Duodenal mucosa (tissue), 2 donors: ENCODE results near the gene C21orf58.
"Not testable (repeated sequence)": the region's sequence is repeated elsewhere in the genome, so short reads cannot be mapped to it uniquely, and the experiment has no call there.

Experiments used
- H3K27ac ChIP-seq: one replicate; pipeline ENCODE4 v1.7.0; 2013; ENCODE audit warnings: low read depth, low read length
- H3K27me3 ChIP-seq, 2 donors: one replicate each; pipeline ENCODE4 v1.7.0; 2013; ENCODE audit warnings: low read length in 2 of 2, control low read depth in 1 of 2; ENCODE audit not compliant: insufficient read depth in 2 of 2, control insufficient read depth in 1 of 2
- H3K36me3 ChIP-seq, 2 donors: one replicate each; pipeline ENCODE4 v1.7.0; 2013; ENCODE audit warnings: low read length in 2 of 2, control low read depth in 1 of 2; ENCODE audit not compliant: insufficient read depth in 2 of 2, control insufficient read depth in 1 of 2
- H3K4me1 ChIP-seq, 2 donors: one replicate each; pipeline ENCODE4 v1.7.0; 2013; ENCODE audit warnings: low read length in 2 of 2, control low read depth in 1 of 2; ENCODE audit not compliant: insufficient read depth in 2 of 2, control insufficient read depth in 1 of 2
- H3K4me3 ChIP-seq, 2 donors: one replicate each; pipeline ENCODE4 v1.7.0; 2013; ENCODE audit warnings: low read length in 2 of 2, low read depth in 1 of 2
- H3K9ac ChIP-seq, 2 donors: one replicate each; pipeline ENCODE4 v1.7.0; 2013; ENCODE audit warnings: low read length in 2 of 2, low read depth in 1 of 2
- H3K9me3 ChIP-seq, 2 donors: one replicate each; pipeline ENCODE4 v1.7.0; 2013; ENCODE audit warnings: low read length in 2 of 2, control low read depth in 1 of 2; ENCODE audit not compliant: control insufficient read depth in 1 of 2

C21orf58 gene

DNA sequence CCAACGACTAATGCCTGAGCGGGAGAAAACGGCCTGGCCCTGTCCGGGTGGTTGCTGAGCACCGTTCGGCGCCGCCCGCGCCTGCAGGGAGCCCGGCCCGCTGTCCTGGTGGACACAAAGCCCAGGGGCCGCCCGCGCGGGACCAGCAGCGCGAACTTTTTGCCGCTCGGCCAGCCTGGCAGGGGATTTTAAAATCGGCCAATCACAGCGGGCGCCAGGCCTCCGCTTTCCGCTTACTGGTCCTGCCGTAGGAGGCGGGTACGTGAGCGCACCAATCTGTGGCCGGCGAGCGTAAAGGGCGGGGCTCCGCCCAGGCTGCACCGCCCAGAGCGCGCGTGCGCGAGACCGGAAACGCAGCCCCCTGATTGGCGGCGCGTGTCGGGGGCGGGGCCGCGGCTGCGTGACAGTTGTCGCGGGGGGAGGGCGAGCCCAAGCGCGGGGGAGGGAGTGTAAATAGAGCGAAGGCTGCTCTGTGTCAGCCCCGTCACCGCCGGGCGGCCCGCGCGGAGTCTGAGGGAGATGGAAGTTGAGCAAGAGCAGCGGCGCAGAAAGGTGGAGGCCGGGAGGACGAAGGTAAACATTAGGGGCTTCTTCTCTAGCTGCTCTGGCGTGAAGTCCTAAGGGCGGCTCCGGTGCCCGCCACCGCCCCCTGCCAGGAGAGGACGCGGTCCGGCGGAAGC lies at the start of gene C21orf58, which contains the start of gene PCNT:
TSS of gene C21orf58 (minus strand) at position 161 of the 680 bp plus-strand sequence. CDS start 1,132 bp downstream, outside the sequence.
TSS of gene PCNT (plus strand) at position 447 of the 680 bp plus-strand sequence. CDS start at position 520, 73 bp downstream.
- peak within 1 kb of the TSS; percentile 96 for H3K27ac ChIP-seq
- H3K9me3 ChIP-seq: no peaks in the 10 kb centered on the region
- peak within 1 kb of the TSS; percentile 66 to 77 for H3K9ac ChIP-seq
- peaks cover 0 to 8% of the 10 kb centered on the region in 2 donors for H3K36me3 ChIP-seq
- H3K4me1 ChIP-seq: peaks cover 22 to 33% of the 10 kb centered on the region in 2 donors
- no peaks in the 10 kb centered on the region for H3K27me3 ChIP-seq
- peak within 1 kb of the TSS; percentile 74 to 84 for H3K4me3 ChIP-seq

DNA sequence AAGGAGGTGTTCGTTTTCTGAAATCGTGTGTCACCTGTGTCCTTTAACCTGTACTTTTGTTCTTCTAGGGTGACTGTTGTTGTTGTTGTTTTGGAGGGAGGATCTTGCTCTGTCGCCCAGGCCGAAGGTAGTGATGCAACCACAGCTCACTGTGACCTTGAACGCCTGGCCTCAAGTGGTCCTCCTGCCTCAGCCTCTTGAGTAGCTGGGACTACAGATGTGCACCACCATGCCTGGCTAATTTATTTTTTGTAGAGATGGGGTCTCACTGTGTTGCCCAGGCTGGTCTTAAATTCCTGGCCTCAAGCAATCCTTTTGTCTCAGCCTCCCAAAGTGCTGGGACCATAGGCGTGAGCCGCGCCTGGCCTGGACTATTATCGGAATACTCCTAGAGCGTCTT lies 49.3 kb upstream of the C21orf58 start:
- Histone ChIP-seq H3K36me3 (peaks cover 6 to 29% of the 10 kb centered on the region in 2 donors), H3K4me1 (peaks cover 0 to 11% of the 10 kb centered on the region in 2 donors)
- H3K9ac ChIP-seq, H3K9me3 ChIP-seq, H3K4me3 ChIP-seq, H3K27ac ChIP-seq, H3K27me3 ChIP-seq: not testable (repeated sequence)

DNA sequence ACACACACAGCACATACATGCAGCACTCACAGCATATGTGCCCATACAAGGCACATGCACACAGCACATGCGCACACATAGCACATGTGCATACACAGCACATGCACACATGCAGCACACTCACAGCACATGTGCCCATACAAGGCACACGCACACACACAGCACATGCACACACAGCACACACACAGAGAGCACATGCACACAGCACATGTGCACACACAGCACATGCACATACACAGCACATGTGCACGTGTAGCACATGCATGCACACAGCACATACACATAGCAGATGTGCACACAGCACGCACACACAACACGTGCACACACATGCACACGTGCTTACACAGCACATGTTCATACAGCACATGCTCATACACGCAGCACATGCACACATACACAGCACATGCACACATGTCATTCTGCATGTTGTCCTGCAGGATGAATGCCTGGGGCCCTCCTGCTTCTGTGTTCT lies 48.4 kb upstream of the C21orf58 start:
- peaks cover 6 to 33% of the 10 kb centered on the region in 2 donors for H3K36me3 ChIP-seq

DNA sequence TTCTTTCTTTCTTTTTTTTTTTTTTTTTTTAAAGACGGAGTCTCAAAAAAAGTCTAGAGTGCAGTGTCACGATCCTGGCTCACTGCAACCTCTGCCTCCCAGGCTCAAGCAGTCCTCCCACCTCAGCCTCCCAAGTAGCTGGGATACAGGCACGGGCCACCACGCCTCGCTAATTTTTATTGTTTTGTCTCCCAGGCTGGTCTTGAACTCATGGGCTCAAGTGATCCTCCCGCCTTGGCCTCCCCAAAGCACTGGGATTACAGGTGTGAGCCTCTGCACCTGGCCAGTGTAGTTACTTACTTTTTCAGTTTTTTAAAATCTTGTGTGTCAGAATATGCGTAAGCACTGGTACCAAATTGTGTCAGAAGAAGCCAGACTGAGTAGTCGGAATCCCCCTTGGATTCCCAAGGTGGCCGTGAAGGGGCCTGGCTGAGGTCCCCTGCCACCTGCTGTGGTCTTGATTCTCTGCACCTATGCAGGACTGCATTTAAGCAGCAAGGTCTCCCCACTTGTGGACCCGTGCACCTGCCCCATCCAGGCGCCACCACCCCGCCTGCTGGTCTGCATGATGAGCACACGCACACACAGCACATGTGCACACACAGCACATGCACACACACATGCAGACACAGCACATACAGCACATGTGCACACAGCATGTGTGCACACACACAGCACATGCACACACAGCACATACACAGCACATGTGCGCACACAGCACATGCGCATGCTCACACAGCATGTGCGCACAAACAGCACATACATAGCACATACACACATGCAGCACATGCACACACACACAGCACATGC lies 47.7 kb upstream of the C21orf58 start:
- Histone ChIP-seq H3K9me3 (no peaks in the 10 kb centered on the region), H3K36me3 (peaks cover 10 to 40% of the 10 kb centered on the region in 2 donors), H3K4me1 (peaks cover 0 to 11% of the 10 kb centered on the region in 2 donors), H3K27me3 (no peaks in the 10 kb centered on the region), H3K9ac (no peak overlapping the region), H3K27ac (no peak overlapping the region), H3K4me3 (no peak overlapping the region)

More for the DNA sequence above, 48.4 kb upstream of the C21orf58 start:
- Histone ChIP-seq H3K27ac (no peak overlapping the region), H3K4me3 (no peak overlapping the region), H3K9ac (no peak overlapping the region), H3K27me3 (no peaks in the 10 kb centered on the region), H3K4me1 (peaks cover 0 to 11% of the 10 kb centered on the region in 2 donors), H3K9me3 (no peaks in the 10 kb centered on the region)

DNA sequence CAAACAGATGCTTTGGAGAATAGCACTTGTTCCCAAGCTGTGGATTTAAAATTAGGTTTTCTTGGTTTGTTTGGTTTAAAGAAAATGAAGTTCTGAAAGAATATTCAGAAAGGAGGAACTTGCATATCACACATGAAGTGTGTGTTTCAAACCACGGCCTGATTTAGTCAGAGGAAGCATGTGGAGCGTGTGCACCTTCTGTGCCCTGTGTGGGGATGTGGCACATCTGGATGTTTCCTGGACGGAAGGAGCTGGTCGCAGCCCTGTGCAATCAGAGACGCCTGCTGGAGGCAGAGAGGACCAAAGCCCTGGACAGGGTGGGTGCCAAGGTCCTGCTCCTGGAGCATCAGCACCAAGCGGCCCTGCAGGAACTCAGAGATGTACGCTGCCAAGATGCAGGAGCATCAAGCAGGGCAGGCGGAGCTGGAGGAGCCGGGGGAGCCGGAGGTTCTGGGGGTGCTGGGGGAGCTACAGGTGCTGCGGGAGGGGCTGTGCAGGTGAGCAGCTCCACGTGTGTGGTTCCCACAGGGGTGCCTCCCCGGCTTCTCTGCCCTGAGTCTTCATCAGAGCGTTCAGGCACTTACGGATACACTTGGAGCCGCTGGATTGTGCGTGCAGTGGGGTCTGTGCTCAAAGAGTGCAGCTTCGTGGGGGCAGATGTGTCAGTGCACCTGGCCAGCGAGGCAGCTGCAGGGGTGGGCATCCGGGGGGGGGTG lies 46.0 kb upstream of the C21orf58 start:
- peaks cover 14 to 43% of the 10 kb centered on the region in 2 donors for H3K36me3 ChIP-seq
- no peak overlapping the region for H3K9ac ChIP-seq
- H3K9me3 ChIP-seq: no peaks in the 10 kb centered on the region
- no peaks in the 10 kb centered on the region for H3K27me3 ChIP-seq
- H3K4me1 ChIP-seq: peaks cover 0 to 11% of the 10 kb centered on the region in 2 donors
- no peak overlapping the region for H3K4me3 ChIP-seq
- no peak overlapping the region for H3K27ac ChIP-seq

DNA sequence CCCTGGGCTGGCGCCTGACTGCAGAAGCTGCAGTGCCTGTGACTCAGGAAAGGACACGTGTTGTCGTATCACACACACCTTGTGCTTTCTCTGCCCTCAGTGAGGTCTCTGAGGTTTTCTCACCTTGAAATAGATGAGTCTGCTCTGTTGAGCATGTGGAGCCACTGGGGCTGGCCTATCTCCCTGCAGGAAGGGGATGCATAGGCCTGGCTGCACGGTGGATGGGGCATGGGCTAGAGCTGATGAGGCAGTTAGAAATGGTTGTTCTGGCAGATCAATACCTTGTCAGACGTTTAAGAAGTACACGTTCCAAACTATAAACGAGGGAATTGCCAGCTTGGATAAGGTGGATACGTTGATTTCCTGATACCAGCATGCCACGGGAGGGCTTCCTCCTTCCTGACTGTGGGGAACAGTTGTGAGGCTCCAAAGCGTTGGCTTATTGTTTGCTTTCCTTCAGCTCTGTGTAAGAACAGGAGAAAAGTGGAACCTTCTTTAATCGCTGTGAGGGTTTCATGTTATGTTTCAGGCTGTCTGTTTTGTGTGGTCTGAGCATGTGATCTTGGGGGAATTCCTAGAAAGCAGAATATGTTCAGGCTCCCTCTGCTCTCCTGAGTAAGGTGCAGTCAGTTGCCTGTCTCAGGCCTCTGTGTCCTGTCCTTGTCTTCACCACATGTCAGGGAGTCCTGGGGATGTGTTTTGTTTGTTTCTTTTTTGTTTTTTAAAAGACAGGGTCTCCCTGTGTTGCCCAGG lies 45.0 kb upstream of the C21orf58 start:
- no peaks in the 10 kb centered on the region for H3K27me3 ChIP-seq
- H3K9me3 ChIP-seq: no peaks in the 10 kb centered on the region
- no peak overlapping the region for H3K4me3 ChIP-seq
- peaks cover 0 to 11% of the 10 kb centered on the region in 2 donors for H3K4me1 ChIP-seq
- peaks cover 14 to 51% of the 10 kb centered on the region in 2 donors for H3K36me3 ChIP-seq
- no peak overlapping the region for H3K27ac ChIP-seq
- H3K9ac ChIP-seq: no peak overlapping the region

DNA sequence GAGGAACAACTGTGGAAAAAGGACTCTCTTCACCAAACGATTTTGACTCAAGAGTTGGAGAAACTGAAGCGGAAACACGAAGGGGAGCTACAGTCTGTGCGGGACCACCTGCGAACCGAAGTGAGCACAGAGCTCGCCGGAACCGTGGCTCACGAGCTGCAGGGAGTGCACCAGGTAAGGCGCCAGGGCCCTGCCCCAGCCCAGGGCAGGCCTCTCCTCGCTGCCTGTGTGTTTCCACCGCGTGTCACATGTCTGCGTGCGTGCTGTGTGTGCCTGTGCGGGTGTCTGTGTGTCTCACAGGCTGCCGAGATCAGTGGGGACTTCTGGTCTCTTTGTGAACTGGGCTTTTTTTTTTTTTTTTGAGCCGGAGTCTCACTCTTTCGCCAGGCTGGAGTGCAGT lies 43.3 kb upstream of the C21orf58 start:
- Histone ChIP-seq H3K9ac (no peak overlapping the region), H3K36me3 (peaks cover 12 to 56% of the 10 kb centered on the region in 2 donors), H3K4me3 (no peak overlapping the region), H3K4me1 (peaks cover 0 to 11% of the 10 kb centered on the region in 2 donors), H3K9me3 (no peaks in the 10 kb centered on the region), H3K27ac (no peak overlapping the region), H3K27me3 (no peaks in the 10 kb centered on the region)

DNA sequence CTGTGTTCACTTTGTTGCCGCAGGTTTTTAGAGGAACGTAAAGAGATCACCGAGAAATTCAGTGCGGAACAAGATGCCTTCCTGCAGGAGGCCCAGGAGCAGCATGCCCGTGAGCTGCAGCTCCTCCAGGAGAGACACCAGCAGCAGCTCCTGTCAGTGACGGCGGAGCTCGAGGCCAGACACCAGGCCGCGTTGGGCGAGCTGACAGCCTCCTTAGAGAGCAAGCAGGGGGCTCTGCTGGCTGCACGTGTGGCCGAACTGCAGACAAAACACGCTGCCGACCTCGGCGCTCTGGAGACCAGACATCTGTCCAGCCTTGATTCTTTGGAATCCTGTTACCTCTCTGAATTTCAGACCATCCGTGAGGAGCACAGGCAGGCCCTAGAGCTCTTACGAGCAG lies 42.9 kb upstream of the C21orf58 start:
- H3K27ac ChIP-seq: no peak overlapping the region
- peaks cover 9 to 55% of the 10 kb centered on the region in 2 donors for H3K36me3 ChIP-seq

DNA sequence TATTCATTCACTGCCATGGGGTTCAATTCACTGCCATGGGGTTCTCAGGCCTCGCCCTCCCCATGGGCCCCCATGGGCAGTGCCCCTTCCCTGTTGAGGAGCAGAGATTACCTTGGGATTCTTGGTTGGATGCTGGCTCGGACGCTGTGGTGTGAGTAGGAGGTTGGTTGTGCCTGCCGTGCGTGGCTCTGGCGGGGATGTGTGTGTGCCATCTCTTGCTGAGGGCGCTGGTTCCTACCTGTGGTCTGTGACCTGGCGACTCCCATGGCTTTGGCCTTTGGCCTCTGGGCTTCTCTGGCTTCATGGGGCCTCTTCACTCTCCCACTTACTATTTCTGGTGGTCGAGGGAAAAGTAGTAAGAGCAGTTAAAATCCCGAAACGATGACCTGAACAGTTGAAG lies 42.4 kb upstream of the C21orf58 start:
- Histone ChIP-seq H3K9ac (no peak overlapping the region), H3K9me3 (no peaks in the 10 kb centered on the region), H3K4me3 (no peak overlapping the region), H3K27ac (no peak overlapping the region), H3K27me3 (no peaks in the 10 kb centered on the region), H3K4me1 (peaks cover 0 to 11% of the 10 kb centered on the region in 2 donors), H3K36me3 (peaks cover 11 to 58% of the 10 kb centered on the region in 2 donors)

More for the DNA sequence above, 42.9 kb upstream of the C21orf58 start:
- peaks cover 0 to 11% of the 10 kb centered on the region in 2 donors for H3K4me1 ChIP-seq
- no peaks in the 10 kb centered on the region for H3K27me3 ChIP-seq
- H3K4me3 ChIP-seq: no peak overlapping the region
- no peaks in the 10 kb centered on the region for H3K9me3 ChIP-seq
- H3K9ac ChIP-seq: no peak overlapping the region
